ENCODE results near the gene UTS2R. TPM values are rescaled to one million over a fixed set of nuclear protein-coding genes. Genes with fewer than 3 reads are reported as not detected.

The UTS2R gene
- total RNA-seq, 2 donors from 2014 or later = not detected

- WGBS = 82% methylated on average over 10 of the region's 10 CpGs
These were observed 17.8 kb downstream of the UTS2R start for GRCh38 chr17:82389379-82389778.

GRCh38 chr17:82390015-82390859 is 18.7 kb downstream of the UTS2R start:
- peaks cover under 1% of the 10 kb centered on the region for H3K4me1 ChIP-seq (replicated peaks)
- no peaks in the 10 kb centered on the region for H3K36me3 ChIP-seq
- 96% methylated on average over 28 of the region's 34 CpGs for WGBS
- H3K9me3 ChIP-seq = no peaks in the 10 kb centered on the region
- H3K27ac ChIP-seq = no peak overlapping the region
- intact Hi-C loops (cut with DNase I) = no loop called here
- no peak for TF ChIP-seq POLR2A (IDR thresholded peaks at IDR 0.05)
- TF ChIP-seq CTCF (IDR thresholded peaks at IDR 0.05) = no peak
- TF ChIP-seq POLR2AphosphoS5 (IDR thresholded peaks at IDR 0.05) = no peak
- no peak overlapping the region for H3K4me3 ChIP-seq
- H3K27me3 ChIP-seq (replicated peaks; ENCODE audit: insufficient read depth) = no peaks in the 10 kb centered on the region
- no peak for DNase-seq (ENCODE audit: low spot score)

More at GRCh38 chr17:82389379-82389778, 17.8 kb downstream of the UTS2R start:
- no peaks in the 10 kb centered on the region for H3K36me3 ChIP-seq
- intact Hi-C loops (cut with DNase I) = no loop called here
- TF ChIP-seq CTCF (IDR thresholded peaks at IDR 0.05) (no peak), POLR2AphosphoS5 (IDR thresholded peaks at IDR 0.05) (no peak), POLR2A (IDR thresholded peaks at IDR 0.05) (no peak)
- no peak overlapping the region for H3K27ac ChIP-seq
- no peak for DNase-seq (ENCODE audit: low spot score)
- H3K27me3 ChIP-seq (replicated peaks; ENCODE audit: insufficient read depth) = no peaks in the 10 kb centered on the region
- H3K9me3 ChIP-seq = no peaks in the 10 kb centered on the region
- H3K4me1 ChIP-seq (replicated peaks) = peaks cover 5% of the 10 kb centered on the region
- H3K4me3 ChIP-seq = no peak overlapping the region

GRCh38 chr17:82390860-82391435 is 19.4 kb downstream of the UTS2R start:
- no peak for DNase-seq (ENCODE audit: low spot score)
- TF ChIP-seq CTCF (IDR thresholded peaks at IDR 0.05) (no peak), POLR2AphosphoS5 (IDR thresholded peaks at IDR 0.05) (no peak), POLR2A (IDR thresholded peaks at IDR 0.05) (no peak)
- Histone ChIP-seq H3K27me3 (replicated peaks; ENCODE audit: insufficient read depth) (no peaks in the 10 kb centered on the region), H3K4me1 (replicated peaks) (no peaks in the 10 kb centered on the region), H3K9me3 (no peaks in the 10 kb centered on the region), H3K36me3 (no peaks in the 10 kb centered on the region), H3K27ac (no peak overlapping the region), H3K4me3 (no peak overlapping the region)
- intact Hi-C loops (cut with DNase I) = no loop called here
- 85% methylated on average over 13 of the region's 13 CpGs for WGBS

GRCh38 chr17:82391496-82392066 is 20.0 kb downstream of the UTS2R start:
- 95% methylated on average over 22 of the region's 23 CpGs for WGBS
- H3K36me3 ChIP-seq = no peaks in the 10 kb centered on the region
- no peak for DNase-seq (ENCODE audit: low spot score)
- H3K27ac ChIP-seq = no peak overlapping the region
- no peak for TF ChIP-seq POLR2A (IDR thresholded peaks at IDR 0.05)
- no peak for TF ChIP-seq POLR2AphosphoS5 (IDR thresholded peaks at IDR 0.05)
- TF ChIP-seq CTCF (IDR thresholded peaks at IDR 0.05) = no peak
- intact Hi-C loops (cut with DNase I) = no loop called here
- no peaks in the 10 kb centered on the region for H3K9me3 ChIP-seq
- H3K4me1 ChIP-seq (replicated peaks) = no peaks in the 10 kb centered on the region
- H3K27me3 ChIP-seq (replicated peaks; ENCODE audit: insufficient read depth) = no peaks in the 10 kb centered on the region
- no peak overlapping the region for H3K4me3 ChIP-seq
